Embryonic facial prominence (tissue), 1 donor: ENCODE data around the gene FIBCD1.
"Not testable (repeated sequence)": the region's sequence is repeated elsewhere in the genome, so short reads cannot be mapped to it uniquely, and the experiment has no call there.

ENCODE experiments used
- DNase-seq: peaks from one replicate; pipeline ENCODE4 v3.0.0-alpha.2; 2016; ENCODE audit errors: extremely low spot score

The FIBCD1 gene

DNA sequence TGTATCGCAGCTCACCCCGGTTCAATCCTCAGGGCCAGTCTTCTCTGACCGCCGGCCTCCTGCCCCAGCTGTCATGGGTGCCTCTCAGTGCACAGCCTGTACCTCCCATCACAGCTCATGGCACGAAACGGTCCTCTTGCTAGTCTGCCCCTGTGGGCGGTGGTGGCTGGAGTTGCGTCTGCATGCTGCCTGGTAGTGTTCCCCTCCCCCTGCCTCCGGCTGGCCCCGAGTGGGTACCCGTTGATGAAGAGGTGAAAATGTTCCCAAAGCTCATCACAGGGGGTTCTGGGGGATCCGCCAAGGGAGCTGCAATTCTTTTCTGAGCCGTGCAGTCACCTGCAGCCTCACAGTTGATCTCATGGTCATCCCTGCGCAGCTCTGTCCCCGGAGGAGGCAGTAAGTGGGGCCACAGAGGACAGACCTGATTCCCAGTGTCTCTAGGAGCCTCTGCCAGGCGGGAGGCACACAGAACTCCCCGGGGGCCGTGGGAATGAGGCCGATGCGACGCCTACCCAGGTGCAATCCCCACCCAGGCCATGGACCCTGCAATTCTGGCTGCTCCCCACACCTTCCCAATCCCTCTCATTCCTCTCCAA lies 34.7 kb upstream of the FIBCD1 start:
- DNase-seq = no peak

DNA sequence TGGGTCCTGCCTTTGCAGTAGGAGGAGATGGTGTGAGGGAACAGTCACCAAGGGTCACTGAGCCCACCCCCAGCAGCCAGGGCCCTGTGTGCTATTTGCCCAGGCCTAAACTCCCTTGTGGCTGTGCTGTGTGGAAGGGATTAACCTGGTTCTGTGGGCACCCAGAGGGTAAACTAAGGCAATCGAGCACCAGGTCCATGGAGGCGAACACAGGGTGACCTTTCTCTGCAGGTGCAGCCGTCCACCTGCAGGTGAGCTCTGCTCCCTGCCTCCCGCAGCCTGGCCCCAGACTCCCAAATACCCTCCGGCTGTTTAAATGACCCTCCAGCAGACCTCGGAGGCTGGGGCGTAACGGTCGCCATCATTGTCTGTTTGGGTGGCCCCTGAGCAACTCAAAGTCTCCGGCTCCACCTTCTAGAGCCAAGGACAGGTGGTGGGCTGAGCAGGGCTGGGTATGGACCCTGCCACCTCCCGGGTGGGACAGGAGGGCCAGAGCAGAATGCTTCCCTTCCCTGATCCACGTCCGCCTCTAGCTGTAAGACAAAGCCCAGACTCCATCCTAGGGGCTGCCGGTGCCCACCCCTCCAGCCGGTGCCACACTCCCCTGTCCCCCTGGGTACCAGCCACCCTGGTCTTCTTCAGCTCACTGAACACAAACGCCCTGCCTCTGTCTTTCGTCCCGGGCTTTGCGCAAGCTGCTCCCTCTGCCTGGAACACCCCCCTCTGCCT lies 34.1 kb upstream of the FIBCD1 start:
- DNase-seq = no peak

DNA sequence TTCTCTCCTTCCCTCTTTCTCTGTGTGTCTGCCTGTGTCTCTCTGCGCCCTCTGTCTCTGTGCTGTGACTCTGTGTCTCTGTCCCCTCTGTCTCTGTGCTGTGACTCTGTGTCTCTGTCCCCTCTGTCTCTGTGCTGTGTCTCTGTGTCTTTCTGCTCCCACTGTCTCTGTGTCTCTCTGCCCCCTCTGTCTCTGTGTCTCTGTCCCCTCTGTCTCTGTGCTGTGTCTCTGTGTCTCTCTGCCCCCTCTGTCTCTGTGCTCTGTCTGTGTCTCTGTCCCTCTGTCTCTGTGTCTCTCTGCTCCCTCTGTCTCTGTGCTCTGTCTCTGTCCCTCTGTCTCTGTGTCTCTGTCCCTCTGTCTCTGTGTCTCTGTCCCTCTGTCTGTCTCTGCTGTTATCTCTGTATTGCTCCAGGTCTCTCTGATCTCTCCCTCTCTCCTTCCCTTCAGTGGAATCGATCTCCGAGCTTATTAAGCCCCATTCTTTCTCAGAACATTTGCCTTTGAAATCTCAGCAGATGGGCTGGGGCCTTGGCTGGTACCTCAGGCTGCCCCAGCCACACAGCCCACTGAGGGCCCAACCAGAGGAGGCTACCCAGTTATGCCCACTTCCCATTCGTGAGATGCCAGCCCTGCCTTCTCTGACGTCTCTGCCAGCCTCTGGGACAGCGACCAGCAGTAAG lies 33.4 kb upstream of the FIBCD1 start:
- no peak for DNase-seq

DNA sequence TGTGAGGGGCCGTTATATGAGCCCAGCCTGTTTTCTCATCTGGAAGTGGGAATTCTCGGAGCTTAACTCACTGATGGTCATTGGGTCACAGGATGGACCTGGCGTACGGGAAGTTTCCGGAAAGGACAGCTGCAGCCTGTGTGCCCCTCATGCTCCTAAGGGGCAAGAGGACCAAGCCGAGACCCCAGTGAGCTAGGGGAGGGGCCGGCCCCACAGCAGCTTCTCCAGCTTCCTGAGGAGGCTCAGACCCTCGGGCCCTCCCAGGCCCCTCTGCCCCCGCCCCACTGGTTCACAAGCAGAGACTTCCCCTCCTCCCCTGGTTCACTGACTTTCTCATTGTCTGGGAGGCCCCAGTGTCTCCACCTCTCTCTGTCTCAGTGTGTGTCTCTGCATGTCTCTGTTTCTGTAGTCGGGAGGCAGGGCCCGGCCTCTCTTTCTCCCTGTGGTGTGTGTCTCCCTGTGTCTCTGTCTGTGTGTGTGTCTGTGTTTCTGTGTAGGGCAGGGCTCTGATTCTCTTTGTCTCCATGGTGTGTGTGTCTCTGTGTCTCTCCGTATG lies 32.3 kb upstream of the FIBCD1 start:
- DNase-seq = no peak

DNA sequence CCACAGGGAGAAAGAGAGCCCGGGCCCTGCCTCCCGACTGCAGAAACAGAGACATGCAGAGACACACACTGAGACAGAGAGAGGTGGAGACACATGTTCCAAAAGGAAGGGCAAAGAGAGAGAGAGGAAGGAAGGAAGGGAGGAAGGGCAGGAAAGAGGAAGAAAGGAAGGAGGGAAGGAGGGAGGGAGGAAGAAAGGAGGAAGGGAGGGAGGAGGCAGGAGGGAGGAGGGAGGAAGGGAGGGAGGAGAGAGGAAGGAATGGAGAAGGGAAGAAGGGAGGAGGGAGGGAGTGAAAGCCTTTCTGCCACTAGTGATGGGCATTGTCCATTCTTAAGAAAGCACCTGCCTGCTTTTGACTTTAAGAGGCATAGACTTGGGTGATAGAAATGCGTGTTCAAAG lies 31.8 kb upstream of the FIBCD1 start:
- no peak for DNase-seq

- no peak for DNase-seq
Measured at GRCh38 chr9:130970052-130970451, 31.0 kb upstream of the FIBCD1 start.

GRCh38 chr9:130965680-130966079 lies 26.6 kb upstream of the FIBCD1 start:
- no peak for DNase-seq

DNA sequence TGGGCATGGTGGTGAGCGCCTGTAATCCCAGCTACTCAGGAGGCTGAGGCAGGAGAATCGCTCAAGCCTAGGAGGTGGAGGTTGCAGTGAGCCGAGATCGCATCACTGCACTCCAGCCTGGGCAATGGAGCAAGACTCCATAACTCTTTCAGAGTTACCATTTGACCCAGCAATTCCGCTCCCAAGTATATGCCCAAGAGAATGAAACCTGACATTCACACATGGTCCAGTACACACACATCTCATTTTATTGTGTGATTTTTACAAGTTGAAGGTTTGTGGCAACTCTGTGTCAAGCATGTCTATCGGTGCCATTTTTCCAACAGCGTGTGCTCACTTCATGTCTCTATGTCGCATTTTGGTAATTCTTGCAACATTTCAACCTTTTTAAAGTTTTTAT lies 24.9 kb upstream of the FIBCD1 start:
- DNase-seq = no peak

DNA sequence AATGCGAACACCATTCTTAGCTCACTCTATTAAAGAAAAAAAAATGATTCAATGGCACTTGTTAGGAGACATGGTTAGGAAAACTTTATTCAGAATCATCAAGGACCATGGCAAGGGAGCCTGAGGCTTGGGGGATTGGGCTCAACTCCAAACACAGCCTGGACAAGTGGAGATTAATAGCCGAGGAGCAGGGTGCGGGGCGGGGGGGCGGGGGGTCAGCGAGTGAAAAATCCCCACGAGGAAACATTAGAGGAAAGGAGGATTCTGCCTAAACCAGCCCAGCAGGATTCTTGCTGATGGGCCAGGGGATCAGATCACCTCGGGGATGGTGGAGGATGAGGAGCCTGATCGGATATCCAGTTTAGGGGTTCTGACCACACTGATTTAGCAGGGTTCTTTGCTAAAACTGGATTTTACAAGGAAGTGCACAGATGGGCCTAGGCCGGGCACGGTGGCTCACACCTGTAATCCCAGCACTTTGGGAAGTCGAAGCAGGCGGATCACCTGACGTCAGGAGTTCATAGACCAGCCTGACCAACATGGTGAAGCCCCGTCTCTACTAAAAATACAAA lies 24.4 kb upstream of the FIBCD1 start:
- no peak for DNase-seq

DNA sequence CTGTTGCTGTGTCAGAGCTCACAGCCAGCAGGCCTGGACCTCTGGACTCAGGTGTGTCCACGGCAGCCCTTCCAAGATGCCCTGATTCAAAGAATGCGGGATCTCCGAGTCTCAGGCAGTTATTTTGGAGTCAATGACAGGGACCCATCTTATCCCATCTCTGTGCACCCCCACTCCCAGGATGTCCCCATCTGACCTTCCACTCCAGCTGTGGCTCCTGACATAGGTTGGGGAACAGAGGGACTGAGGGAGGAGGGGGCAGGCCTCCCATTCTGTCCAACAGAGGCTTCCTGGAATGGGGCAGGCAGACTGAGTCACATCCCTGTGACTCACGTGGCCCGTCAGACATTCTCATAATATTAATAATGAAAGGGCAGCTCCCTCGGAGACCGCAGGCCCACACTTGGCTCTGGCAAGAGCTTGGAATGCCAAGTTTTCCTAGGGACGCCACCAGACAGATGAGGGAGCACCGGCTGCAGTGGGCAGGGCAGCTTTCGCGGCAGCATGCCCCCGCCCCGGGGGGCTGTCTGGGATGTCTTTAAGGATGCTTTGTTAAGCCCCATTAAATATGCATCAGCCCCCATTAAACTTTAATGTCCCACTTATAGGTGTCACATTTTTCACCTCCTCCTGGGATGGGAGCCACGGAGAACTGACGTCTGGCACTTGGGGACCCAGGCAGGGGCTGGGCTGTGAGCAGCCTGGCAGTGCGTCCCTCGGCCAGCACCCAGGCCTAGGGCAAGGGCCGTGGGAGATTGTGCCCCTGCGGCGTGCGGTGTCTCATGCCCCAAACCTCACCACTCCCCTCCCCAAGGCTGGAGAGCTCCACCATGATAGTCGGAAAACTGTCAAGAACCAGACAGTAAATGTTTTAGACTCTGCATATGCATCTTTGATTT lies 23.6 kb upstream of the FIBCD1 start:
- DNase-seq = no peak

DNA sequence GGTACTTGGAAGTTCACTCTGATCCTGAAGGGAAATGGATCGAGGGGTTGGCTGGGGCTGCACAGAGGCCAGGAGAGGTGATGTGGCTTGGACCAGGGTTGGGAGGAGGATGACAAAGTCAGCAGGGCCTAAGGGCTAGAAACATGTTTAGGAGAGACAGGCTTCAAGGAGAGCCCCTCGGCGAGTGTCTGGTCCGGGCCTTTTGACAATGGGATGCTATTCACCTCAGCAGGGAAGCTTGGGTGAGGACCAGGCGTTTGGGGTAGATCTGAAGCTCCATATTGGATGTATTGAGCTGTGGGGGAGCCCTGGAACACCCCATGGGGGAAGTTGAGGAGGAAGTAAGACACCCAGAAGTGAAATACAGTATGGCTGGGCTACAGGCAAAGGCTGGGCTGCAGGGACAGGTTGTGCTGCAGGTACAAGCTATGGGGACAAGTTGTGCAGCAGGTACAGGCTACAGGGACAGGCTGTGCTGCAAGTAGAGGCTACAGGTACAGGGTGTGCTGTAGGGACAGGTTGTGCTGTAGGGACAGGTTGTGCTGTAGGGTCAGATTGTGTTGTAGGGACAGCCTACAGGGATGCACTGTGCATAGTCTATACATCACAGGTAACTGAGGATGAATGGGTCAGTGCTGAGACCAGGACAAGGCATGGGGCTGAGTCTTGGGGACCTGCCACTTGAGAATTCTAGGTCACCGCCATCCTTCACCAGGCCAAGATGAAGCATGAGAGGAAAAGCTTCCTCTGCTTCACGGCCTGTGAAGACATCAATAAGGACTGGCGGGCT lies 22.7 kb upstream of the FIBCD1 start:
- no peak for DNase-seq

- no peak for DNase-seq
Measured at GRCh38 chr9:130960522-130961378, 21.7 kb upstream of the FIBCD1 start.

DNA sequence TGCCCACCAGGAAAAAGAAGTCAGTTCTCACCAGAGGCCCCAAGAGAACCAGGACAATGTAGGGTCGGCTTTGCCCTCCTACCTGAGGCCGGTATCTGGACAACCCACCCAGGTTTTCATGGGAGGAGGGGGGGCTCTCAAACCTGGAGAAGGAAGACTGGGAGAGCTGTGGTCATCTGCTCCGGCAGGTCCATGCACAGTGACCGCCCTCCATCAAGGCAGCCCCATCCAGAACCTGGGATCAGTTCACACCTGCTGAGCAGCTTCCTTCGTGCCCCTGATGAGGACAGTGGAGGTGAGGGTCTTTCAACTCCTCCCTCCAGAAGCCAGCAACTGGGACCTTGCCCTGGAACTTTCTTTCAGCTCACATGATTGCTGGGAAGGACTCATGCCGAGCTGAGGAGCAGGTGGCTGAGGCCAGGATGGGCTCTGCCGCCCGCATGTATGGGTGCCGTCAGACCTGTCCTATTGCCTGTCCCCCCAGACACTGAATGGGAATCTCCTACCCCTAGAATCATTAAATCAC lies 20.8 kb upstream of the FIBCD1 start:
- no peak for DNase-seq

DNA sequence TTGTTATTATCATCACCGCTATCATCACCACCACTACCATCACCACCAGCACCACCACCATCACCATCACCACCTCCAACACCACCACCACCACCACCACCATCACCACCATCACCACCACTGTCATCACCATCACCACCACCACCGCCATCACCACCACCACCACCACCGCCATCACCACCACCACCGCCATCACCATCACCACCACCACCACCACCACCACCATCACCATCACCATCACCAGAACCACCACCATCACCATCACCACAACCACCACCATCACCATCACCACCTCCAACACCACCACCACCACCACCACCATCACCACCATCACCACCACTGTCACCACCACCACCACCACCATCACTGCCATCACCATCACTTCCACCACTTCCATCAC lies 19.5 kb upstream of the FIBCD1 start:
- not testable (repeated sequence) for DNase-seq

DNA sequence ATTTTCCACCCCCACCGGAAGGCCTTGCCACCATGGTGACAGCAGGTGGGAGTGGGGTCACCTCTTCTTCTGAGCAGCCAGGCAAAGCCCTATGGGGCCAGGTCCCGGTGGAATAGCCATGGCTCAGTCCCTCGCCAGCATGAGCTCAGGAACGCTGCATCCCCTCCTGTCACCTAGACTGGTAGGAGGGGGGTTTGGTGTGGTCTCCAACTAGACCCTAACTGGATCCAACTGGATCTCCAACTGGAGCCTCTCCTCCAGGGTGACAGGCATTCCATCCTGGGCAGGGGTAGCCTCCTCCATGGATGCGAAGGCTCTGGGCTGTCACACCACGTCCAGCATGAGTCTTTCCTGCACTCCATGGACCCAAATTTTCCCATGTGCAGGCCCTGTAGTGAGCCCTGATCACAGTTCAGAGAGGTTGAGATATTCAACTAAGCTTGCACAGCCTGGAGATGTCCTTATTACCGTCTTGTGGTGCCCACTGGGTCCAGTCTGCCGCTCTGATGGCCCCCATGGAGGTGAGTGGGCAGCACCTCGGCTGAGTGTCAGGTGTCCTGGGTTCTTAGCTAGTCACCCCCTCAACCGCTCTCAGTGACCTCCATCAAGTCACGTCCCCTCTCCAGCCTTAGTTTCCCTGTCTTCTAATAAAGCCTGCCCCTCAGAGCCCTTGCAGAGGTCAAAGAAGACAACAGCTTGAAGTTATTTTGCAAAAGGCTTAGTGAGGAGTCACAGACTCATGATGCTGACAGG lies 18.6 kb upstream of the FIBCD1 start:
- no peak for DNase-seq

DNA sequence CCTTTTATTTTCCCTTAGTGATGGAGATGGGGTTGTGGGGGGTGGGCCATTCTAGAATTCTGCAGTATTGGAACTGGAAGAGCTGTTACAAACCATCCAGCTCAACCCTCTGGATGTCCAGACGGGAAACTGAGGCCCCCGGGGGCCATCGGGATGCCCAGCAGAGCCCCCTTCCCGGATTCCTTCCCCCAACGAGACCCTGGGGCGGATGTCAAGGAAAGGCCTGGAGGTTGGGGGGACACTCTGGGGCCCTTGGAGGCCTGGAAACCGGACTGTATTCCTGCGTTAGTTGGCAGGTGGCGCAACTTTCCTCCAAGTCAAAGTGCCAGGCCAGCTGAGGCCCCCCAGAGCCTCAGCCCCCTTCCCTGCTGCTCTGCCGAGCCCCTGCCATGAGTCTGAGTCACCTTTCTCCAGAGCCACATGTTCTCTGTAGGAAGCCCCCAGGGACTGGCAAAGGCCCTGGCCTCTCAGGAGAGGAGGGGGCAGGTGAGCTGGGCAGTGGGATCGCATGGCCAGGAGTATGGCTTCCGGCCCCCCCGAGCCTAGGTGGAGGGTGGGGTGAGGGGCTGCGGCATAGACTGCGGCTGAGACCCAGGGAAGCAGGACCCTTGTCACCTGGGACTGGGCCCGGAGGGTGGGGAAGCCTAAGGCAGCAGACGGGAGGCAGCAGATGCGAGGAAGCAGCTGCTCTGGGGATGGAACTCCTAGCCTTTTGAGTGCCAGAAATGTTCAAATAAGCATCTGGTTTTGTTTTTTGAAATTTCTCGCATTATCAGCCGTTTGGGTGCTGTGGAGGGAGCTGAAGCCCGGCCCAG lies 17.8 kb upstream of the FIBCD1 start:
- DNase-seq = no peak

DNA sequence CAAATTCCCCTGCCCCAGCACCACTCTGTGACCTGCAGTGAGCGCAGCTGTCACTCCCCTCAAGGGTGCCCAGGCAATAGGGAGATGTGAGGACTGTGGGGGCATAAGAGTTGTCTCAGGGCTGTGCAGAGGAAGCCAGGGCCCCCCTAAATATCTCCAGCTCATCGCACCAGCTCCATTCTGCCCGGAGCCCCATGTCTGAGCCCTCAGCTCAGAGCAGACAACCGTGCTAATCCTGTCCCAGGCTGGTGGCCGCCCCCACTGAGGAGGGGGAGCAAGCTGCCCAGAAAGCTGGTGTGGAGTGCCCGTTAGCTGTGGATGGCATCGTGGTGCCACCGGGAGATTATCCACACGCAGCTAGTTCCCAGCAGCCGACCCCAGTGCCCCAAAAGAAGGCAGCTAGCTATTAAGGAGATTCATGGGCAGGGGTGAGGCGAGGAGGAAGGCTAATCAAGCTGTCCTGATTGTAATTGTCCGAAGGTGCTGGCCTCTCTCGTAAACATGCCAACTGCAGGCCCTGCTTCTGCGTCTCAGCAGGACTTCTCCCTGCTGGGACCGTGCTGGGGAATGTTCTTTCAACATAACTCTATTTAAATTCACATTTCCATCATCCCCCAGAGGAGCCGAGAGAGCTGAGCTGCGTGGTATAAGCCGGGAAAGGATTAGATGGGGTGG lies 17.0 kb upstream of the FIBCD1 start:
- no peak for DNase-seq
